GM23338 (cell line): ENCODE results near the gene KRT7. TPM values are rescaled to one million over a fixed set of nuclear protein-coding genes. Genes with fewer than 3 reads are reported as not detected.
A peak's percentile ranks its signal among the peaks of the same experiment; 100 is the strongest.

ENCODE experiments used
- ATAC-seq: fragments of 200-7000 bp; cut with Tn5 transposase; 3 replicates; pipeline ENCODE4 v1.9.1; 2020
- DNase-seq: peaks from one replicate; pipeline ENCODE4 v3.0.0-alpha.2; 2015; ENCODE audit warnings: low spot score
- H2AFZ ChIP-seq: fragments of 200-600 bp; sonication (generic); 2 replicates; pipeline ENCODE4 v1.8.0; 2016; ENCODE audit warnings: antibody characterized with exemption, mild to moderate bottlenecking, moderate library complexity
- H3F3A ChIP-seq: fragments of 200-600 bp; sonication (generic); replicated peaks from 2 replicates; pipeline ENCODE4 v1.8.0; 2017; ENCODE audit warnings: antibody characterized with exemption, mixed run types, low read depth
- H3K27ac ChIP-seq: fragments of 200-600 bp; sonication (generic); 2 replicates; pipeline ENCODE4 v1.6.1; 2016; ENCODE audit warnings: low read depth
- H3K27me3 ChIP-seq: fragments of 200-600 bp; sonication (generic); 2 replicates; pipeline ENCODE4 v1.8.0; 2016; ENCODE audit warnings: mild to moderate bottlenecking, mixed run types, moderate library complexity; ENCODE audit not compliant: insufficient read depth
- H3K36me3 ChIP-seq: fragments of 200-600 bp; sonication (generic); 2 replicates; pipeline ENCODE4 v1.8.0; 2016; ENCODE audit warnings: mild to moderate bottlenecking; ENCODE audit not compliant: insufficient read depth
- H3K4me1 ChIP-seq: fragments of 200-600 bp; sonication (generic); 2 replicates; pipeline ENCODE4 v1.8.0; 2016; ENCODE audit warnings: mild to moderate bottlenecking, moderate library complexity; ENCODE audit not compliant: insufficient read depth
- H3K4me2 ChIP-seq: fragments of 200-600 bp; sonication (generic); 2 replicates; pipeline ENCODE4 v1.7.1; 2017; ENCODE audit warnings: mixed run types
- H3K4me3 ChIP-seq: fragments of 200-600 bp; sonication (generic); 2 replicates; pipeline ENCODE4 v1.6.1; 2016; ENCODE audit warnings: mixed run types
- H3K79me2 ChIP-seq: fragments of 200-600 bp; sonication (generic); replicated peaks from 2 replicates; pipeline ENCODE4 v1.8.0; 2017; ENCODE audit warnings: mild to moderate bottlenecking; ENCODE audit not compliant: insufficient read depth
- H3K9me2 ChIP-seq: fragments of 200-600 bp; sonication (generic); 2 replicates; pipeline ENCODE4 v1.8.0; 2017; ENCODE audit not compliant: insufficient read depth
- H4K20me1 ChIP-seq: fragments of 200-600 bp; sonication (generic); replicated peaks from 2 replicates; pipeline ENCODE4 v1.8.0; 2017; ENCODE audit warnings: mild to moderate bottlenecking; ENCODE audit not compliant: insufficient read depth
- H3K27ac Mint-ChIP-seq: 2 replicates; pipeline ENCODE4 v1.8.0; 2020; ENCODE audit warnings: inconsistent platforms, mild to moderate bottlenecking, moderate library complexity, mixed read lengths
- H3K27me3 Mint-ChIP-seq: 3 replicates; pipeline ENCODE4 v1.8.0; 2022; ENCODE audit warnings: low read depth, mild to moderate bottlenecking, moderate library complexity, mixed read lengths, inconsistent platforms; ENCODE audit not compliant: insufficient read depth, poor library complexity
- H3K36me3 Mint-ChIP-seq: 3 replicates; pipeline ENCODE4 v1.8.0; 2021; ENCODE audit warnings: low read depth, mild to moderate bottlenecking, inconsistent platforms, moderate library complexity, mixed read lengths
- H3K4me1 Mint-ChIP-seq: 3 replicates; pipeline ENCODE4 v1.8.0; 2020; ENCODE audit warnings: mild to moderate bottlenecking, inconsistent platforms, mixed read lengths
- H3K4me3 Mint-ChIP-seq: 3 replicates; pipeline ENCODE4 v1.8.0; 2021; ENCODE audit warnings: moderate library complexity, mild to moderate bottlenecking, inconsistent platforms, mixed read lengths
- H3K9me3 Mint-ChIP-seq: 3 replicates; pipeline ENCODE4 v1.8.0; 2020; ENCODE audit warnings: moderate library complexity, mild to moderate bottlenecking, inconsistent platforms, mixed read lengths
- CREB1 ChIP-seq: fragments of 250-450 bp; sonication (Bioruptor Pico); IDR thresholded peaks from 2 replicates; pipeline ENCODE4 v1.5.0; 2020; ENCODE audit warnings: low read depth, mild to moderate bottlenecking, moderate library complexity
- CTCF ChIP-seq, 2 experiments: fragments of 200-600 bp in 1 of 2; sonication (generic) in 1 of 2; conservative IDR thresholded peaks; 2 replicates each; pipeline versions ENCODE4 v1.5.1 to v1.6.1; 2016 to 2017; ENCODE audit warnings: antibody characterized with exemption in 2 of 2, low read depth in 2 of 2, mild to moderate bottlenecking in 2 of 2, moderate library complexity in 1 of 2
- ETS1 ChIP-seq: IDR thresholded peaks from 2 replicates; pipeline ENCODE4 v1.6.1; 2016; ENCODE audit warnings: antibody characterized with exemption
- EZH2 ChIP-seq: fragments of 200-600 bp; sonication (generic); IDR thresholded peaks from one replicate; pipeline ENCODE4 v1.8.0; 2017; ENCODE audit warnings: antibody characterized with exemption, mild to moderate bottlenecking, low read depth; ENCODE audit not compliant: unreplicated experiment
- EZH2phosphoT487 ChIP-seq: fragments of 200-600 bp; sonication (generic); IDR thresholded peaks from one replicate; pipeline ENCODE4 v1.8.1; 2018; ENCODE audit warnings: antibody characterized with exemption; ENCODE audit not compliant: unreplicated experiment
- JUNB ChIP-seq: IDR thresholded peaks from one replicate; pipeline ENCODE4 v1.6.1; 2016; ENCODE audit warnings: antibody characterized with exemption; ENCODE audit not compliant: unreplicated experiment
- NANOG ChIP-seq: IDR thresholded peaks from 2 replicates; pipeline ENCODE4 v1.6.1; 2016; ENCODE audit warnings: antibody characterized with exemption, borderline replicate concordance
- POLR2AphosphoS5 ChIP-seq: IDR thresholded peaks from 2 replicates; pipeline ENCODE4 v1.6.1; 2016; ENCODE audit warnings: antibody characterized with exemption, low read depth
- STAT1 ChIP-seq: IDR thresholded peaks from one replicate; pipeline ENCODE4 v1.6.1; 2016; ENCODE audit warnings: antibody characterized with exemption; ENCODE audit not compliant: unreplicated experiment
- ZNF331 ChIP-seq: fragments of 250-450 bp; sonication (Bioruptor Pico); IDR thresholded peaks from 2 replicates; pipeline ENCODE4 v1.5.0; 2020; ENCODE audit warnings: low read depth, mild to moderate bottlenecking, moderate library complexity
- ZNF462 ChIP-seq: fragments of 250-450 bp; sonication (Bioruptor Pico); IDR thresholded peaks from 2 replicates; pipeline ENCODE4 v1.5.0; 2020; ENCODE audit warnings: mild to moderate bottlenecking, moderate library complexity
- polyA plus RNA-seq: library from polyadenylated mRNA; unstranded; fragments of >200 nt; fragmentation: Nextera tagmentation; extraction: Ambion mirVana; gene quantifications from 2 replicates; pipeline ENCODE4 v1.2.1, GENCODE V29; 2016
- total RNA-seq: library from RNA; depleted of rRNA; stranded (reverse); fragments of >200 nt; shearing (Covaris generic); gene quantifications from 2 replicates; pipeline ENCODE4 v1.2.3, GENCODE V29; 2014

KRT7 gene
- total and polyA plus RNA-seq, 2 experiments from 2014 or later, result 6.5 to 9.4 TPM

GRCh38 chr12:52229836-52230343, 3.2 kb upstream of the KRT7 start (continued):
- TF ChIP-seq ETS1 (no peak), ZNF331 (CRISPR knock-in tag) (no peak), CREB1 (CRISPR knock-in tag) (no peak), STAT1 (no peak), NANOG (no peak)

GRCh38 chr12:52230364-52231281, 2.4 kb upstream of the KRT7 start:
- Mint-ChIP-seq H3K4me1 (peaks cover 38% of the 10 kb centered on the region), H3K27ac (no peak overlapping the region; the same call in 1 of the 2 replicates), H3K9me3 (no peaks in the 10 kb centered on the region), H3K4me3 (no peak overlapping the region), H3K36me3 (peaks cover 4% of the 10 kb centered on the region), H3K27me3 (peaks cover 41% of the 10 kb centered on the region)
- H3K79me2 ChIP-seq, result no peaks in the 10 kb centered on the region
- peak overlapping the region; percentile 20; the same call in 1 of the 2 replicates for H3K4me2 ChIP-seq
- peaks cover 37% of the 10 kb centered on the region for H3K27me3 ChIP-seq
- no peak for ATAC-seq
- H4K20me1 ChIP-seq, result no peaks in the 10 kb centered on the region
- no peak overlapping the region for H3K4me3 ChIP-seq
- H3K27ac ChIP-seq, result no peak overlapping the region
- H3K9me2 ChIP-seq, result no peaks in the 10 kb centered on the region
- H3K36me3 ChIP-seq, result no peaks in the 10 kb centered on the region
- peaks cover 22% of the 10 kb centered on the region for H3K4me1 ChIP-seq
- H3F3A ChIP-seq, result no peaks in the 10 kb centered on the region
- peak; percentile 56 for DNase-seq
- H2AFZ ChIP-seq, result no peak overlapping the region
- TF ChIP-seq EZH2phosphoT487 (no peak), ZNF462 (CRISPR knock-in tag) (no peak), ZNF331 (CRISPR knock-in tag) (no peak), NANOG (no peak), POLR2AphosphoS5 (no peak), CREB1 (CRISPR knock-in tag) (no peak), EZH2 (no peak), STAT1 (no peak), CTCF (conservative IDR thresholded peaks at IDR 0.05; ENCODE audit: low read depth in 2 of 2) (no peak), ETS1 (no peak), JUNB (no peak)
